ENCODE measurements around the gene USP5. TPM values are rescaled to one million over a fixed set of nuclear protein-coding genes. Genes with fewer than 3 reads are reported as not detected.

The USP5 gene
- total RNA-seq, 1 donor = 77.1 TPM

- Histone ChIP-seq H3K36me3 (ENCODE audit: insufficient read depth, low read length) (peaks cover 57% of the 10 kb centered on the region), H2AFZ (ENCODE audit: low read length) (no peak overlapping the region)
- no peak for TF ChIP-seq CTCF (IDR thresholded peaks at IDR 0.05; ENCODE audit: extremely low read depth, low read depth, low read length)
Observed at GRCh38 chr12:6866163-6866919, 14.4 kb downstream of the USP5 start.

GRCh38 chr12:6866920-6867412 is 15.0 kb downstream of the USP5 start:
- peaks cover 51% of the 10 kb centered on the region for H3K36me3 ChIP-seq (ENCODE audit: insufficient read depth, low read length)
- peak overlapping the region; percentile 76 for H2AFZ ChIP-seq (ENCODE audit: low read length)
- peaks cover 39% of the 10 kb centered on the region for H4K20me1 ChIP-seq (ENCODE audit: insufficient read depth, low read length)
- no peaks in the 10 kb centered on the region for H3K27me3 ChIP-seq (ENCODE audit: insufficient read depth, low read length)
- peak overlapping the region; percentile 81 for H3K4me3 ChIP-seq (ENCODE audit: insufficient read depth, low read length)
- DNase-seq (ENCODE audit: insufficient read length, low spot score, missing footprints) = no peak
- H3K27ac ChIP-seq (ENCODE audit: low read depth, low read length) = peak overlapping the region; percentile 52
- peaks cover 36% of the 10 kb centered on the region for H3K4me1 ChIP-seq (ENCODE audit: insufficient read depth, low read length)
- peaks cover 44% of the 10 kb centered on the region for H3K79me2 ChIP-seq (ENCODE audit: insufficient read depth, low read length)
- H3K9me3 ChIP-seq (ENCODE audit: low read depth, low read length) = no peaks in the 10 kb centered on the region
- peak overlapping the region; percentile 88 for H3K4me2 ChIP-seq (ENCODE audit: insufficient read depth, low read length)
- TF ChIP-seq CTCF (IDR thresholded peaks at IDR 0.05; ENCODE audit: extremely low read depth, low read depth, low read length) = no peak

More at GRCh38 chr12:6866163-6866919, 14.4 kb downstream of the USP5 start:
- H3K27me3 ChIP-seq (ENCODE audit: insufficient read depth, low read length) = no peaks in the 10 kb centered on the region
- peak; percentile 87 for DNase-seq (ENCODE audit: insufficient read length, low spot score, missing footprints)
- H3K9me3 ChIP-seq (ENCODE audit: low read depth, low read length) = no peaks in the 10 kb centered on the region
- H3K79me2 ChIP-seq (ENCODE audit: insufficient read depth, low read length) = peaks cover 38% of the 10 kb centered on the region
- H3K4me3 ChIP-seq (ENCODE audit: insufficient read depth, low read length) = peak overlapping the region; percentile 81
- peak overlapping the region; percentile 88 for H3K4me2 ChIP-seq (ENCODE audit: insufficient read depth, low read length)
- peaks cover 33% of the 10 kb centered on the region for H4K20me1 ChIP-seq (ENCODE audit: insufficient read depth, low read length)
- peak overlapping the region; percentile 52 for H3K27ac ChIP-seq (ENCODE audit: low read depth, low read length)
- peaks cover 32% of the 10 kb centered on the region for H3K4me1 ChIP-seq (ENCODE audit: insufficient read depth, low read length)

GRCh38 chr12:6867413-6868210 is 15.7 kb downstream of the USP5 start, which contains the start of gene TPI1:
TPI1 (plus strand) TSS chr12:6867531; CDS start chr12:6867567, 36 bp downstream.
- H3K4me3 ChIP-seq (ENCODE audit: insufficient read depth, low read length) = peak within 1 kb of the TSS; percentile 81
- H2AFZ ChIP-seq (ENCODE audit: low read length) = peak within 1 kb of the TSS; percentile 76
- H3K9me3 ChIP-seq (ENCODE audit: low read depth, low read length) = no peaks in the 10 kb centered on the region
- peak; percentile 98 for DNase-seq (ENCODE audit: insufficient read length, low spot score, missing footprints)
- peak within 1 kb of the TSS; percentile 70 for H3K27ac ChIP-seq (ENCODE audit: low read depth, low read length)
- peak within 1 kb of the TSS; percentile 94 for H3K4me2 ChIP-seq (ENCODE audit: insufficient read depth, low read length)
- peaks cover 42% of the 10 kb centered on the region for H4K20me1 ChIP-seq (ENCODE audit: insufficient read depth, low read length)
- peaks cover 50% of the 10 kb centered on the region for H3K79me2 ChIP-seq (ENCODE audit: insufficient read depth, low read length)
- H3K4me1 ChIP-seq (ENCODE audit: insufficient read depth, low read length) = peaks cover 39% of the 10 kb centered on the region
- TF ChIP-seq CTCF (IDR thresholded peaks at IDR 0.05; ENCODE audit: extremely low read depth, low read depth, low read length) = no peak
- H3K27me3 ChIP-seq (ENCODE audit: insufficient read depth, low read length) = no peaks in the 10 kb centered on the region
- peaks cover 46% of the 10 kb centered on the region for H3K36me3 ChIP-seq (ENCODE audit: insufficient read depth, low read length)

All from osteoblast (primary cell).